Myocyte (in vitro differentiated cells): ENCODE results near the gene CAPN10. TPM values are rescaled to one million over a fixed set of nuclear protein-coding genes. Genes with fewer than 3 reads are reported as not detected.

Source experiments
- total RNA-seq: library from RNA; depleted of rRNA; stranded (reverse); fragments of >200 nt; gene quantifications from 2 replicates; pipeline ENCODE4 v1.2.3, GENCODE V29; 2014

The CAPN10 gene
- total RNA-seq, 1 donor from 2014 or later, result 31.5 TPM

Other genes with a start within 250 kb of the CAPN10 start
- 757 and 1,139 TPM in 2 replicates for gene GPC1, start 151.1 kb upstream of the CAPN10 start, total RNA-seq
- gene ANKMY1, start 28.7 kb upstream of the CAPN10 start, total RNA-seq, result 5.3 and 5.4 TPM in 2 replicates
- 36.7 and 54.0 TPM in 2 replicates for gene DUSP28, start 26.4 kb upstream of the CAPN10 start, total RNA-seq
- gene RNPEPL1, start 18.2 kb upstream of the CAPN10 start, total RNA-seq, result 19.3 and 21.2 TPM in 2 replicates
- 0.56 and 1.7 TPM in 2 replicates for gene GPR35, start 38.7 kb downstream of the CAPN10 start, total RNA-seq
- not detected in 2 replicates for gene AQP12B, start 96.2 kb downstream of the CAPN10 start, total RNA-seq
- gene AQP12A, start 105.1 kb downstream of the CAPN10 start, total RNA-seq, result not detected in 2 replicates
- 0.05 and 0.16 TPM in 2 replicates for gene KIF1A, start 233.5 kb downstream of the CAPN10 start, total RNA-seq